Measurements from ENCODE around the gene MROH7. TPM values are rescaled to one million over a fixed set of nuclear protein-coding genes. Genes with fewer than 3 reads are reported as not detected.

Gene MROH7
- total and polyA plus RNA-seq, 2 of the 13 experiments (the other 11 are each of a cell fraction or from before 2014, with no cell fraction given), result 0.09 TPM

DNA sequence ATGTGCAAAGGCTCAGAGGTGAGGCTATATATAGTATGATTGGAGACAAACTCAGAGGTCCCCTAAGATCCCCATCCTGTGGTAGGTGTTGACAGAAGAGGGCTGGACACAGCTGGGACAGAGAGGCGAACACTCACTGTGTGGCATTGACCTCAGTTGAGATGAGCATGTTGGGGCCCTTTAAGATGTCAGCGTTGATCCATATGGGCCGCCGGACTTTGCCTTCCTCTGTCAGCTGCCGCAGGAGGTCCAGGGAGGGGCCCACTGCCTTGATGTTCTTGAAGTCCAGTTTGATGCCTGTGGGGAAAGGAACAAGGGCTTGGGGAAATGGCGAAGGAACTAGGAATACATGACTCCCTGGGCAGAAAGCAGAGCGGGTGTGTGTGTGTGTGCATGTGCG, 27.0 kb upstream of the MROH7 start:
- H3K27me3 ChIP-seq (ENCODE audit: control insufficient read depth in 1 of 2, insufficient read depth in 2 of 2, low read length in 2 of 2), result no peaks in the 10 kb centered on the region
- H3K4me3 ChIP-seq (replicated peaks in 1 of 3; ENCODE audit: insufficient read depth in 1 of 3, low read depth in 2 of 3, low read length in 3 of 3), result no peak overlapping the region
- H3K9ac ChIP-seq (ENCODE audit: insufficient read depth, low read depth, low read length), result no peak overlapping the region
- no TSS peak for BruUV-seq (replicated peaks)
- no peak for DNase-seq (ENCODE audit: low spot score)
- H3K36me3 ChIP-seq (replicated peaks in 1 of 2; ENCODE audit: control insufficient read depth in 1 of 2, insufficient read depth in 2 of 2, low read length in 2 of 2), result no peaks in the 10 kb centered on the region
- CTCF ChIA-PET (ENCODE audit: low intra/inter-chr PET ratio, low total read pairs), result no interaction called here
- peaks cover 19% of the 10 kb centered on the region for H3K4me1 ChIP-seq (ENCODE audit: insufficient read depth, low read length)
- no peak overlapping the region; the same call in 1 of the 2 replicates for H3K4me2 ChIP-seq (ENCODE audit: low read depth, low read length)
- intact Hi-C loops (cut with micrococcal nuclease; ENCODE audit: unreplicated experiment) (no loop called here), in situ Hi-C loops (cut with HindIII; ENCODE audit: extremely low pct_ligation_motif_present, low pct_unique_long_range_greater_than_20kb) (no loop called here)
- H2AFZ ChIP-seq (ENCODE audit: low read length), result no peak overlapping the region
- H3K9me3 ChIP-seq (ENCODE audit: low read length), result no peaks in the 10 kb centered on the region
- TF ChIP-seq, protein P1, sequence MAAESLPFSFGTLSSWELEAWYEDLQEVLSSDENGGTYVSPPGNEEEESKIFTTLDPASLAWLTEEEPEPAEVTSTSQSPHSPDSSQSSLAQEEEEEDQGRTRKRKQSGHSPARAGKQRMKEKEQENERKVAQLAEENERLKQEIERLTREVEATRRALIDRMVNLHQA (CRISPR knock-in tag; IDR thresholded peaks at IDR 0.05), result no peak
- TF ChIP-seq, protein P2, sequence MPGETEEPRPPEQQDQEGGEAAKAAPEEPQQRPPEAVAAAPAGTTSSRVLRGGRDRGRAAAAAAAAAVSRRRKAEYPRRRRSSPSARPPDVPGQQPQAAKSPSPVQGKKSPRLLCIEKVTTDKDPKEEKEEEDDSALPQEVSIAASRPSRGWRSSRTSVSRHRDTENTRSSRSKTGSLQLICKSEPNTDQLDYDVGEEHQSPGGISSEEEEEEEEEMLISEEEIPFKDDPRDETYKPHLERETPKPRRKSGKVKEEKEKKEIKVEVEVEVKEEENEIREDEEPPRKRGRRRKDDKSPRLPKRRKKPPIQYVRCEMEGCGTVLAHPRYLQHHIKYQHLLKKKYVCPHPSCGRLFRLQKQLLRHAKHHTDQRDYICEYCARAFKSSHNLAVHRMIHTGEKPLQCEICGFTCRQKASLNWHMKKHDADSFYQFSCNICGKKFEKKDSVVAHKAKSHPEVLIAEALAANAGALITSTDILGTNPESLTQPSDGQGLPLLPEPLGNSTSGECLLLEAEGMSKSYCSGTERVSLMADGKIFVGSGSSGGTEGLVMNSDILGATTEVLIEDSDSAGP (CRISPR knock-in tag; IDR thresholded peaks at IDR 0.05; ENCODE audit: borderline replicate concordance), result peak; percentile 77
- no peak overlapping the region for H3K27ac ChIP-seq (ENCODE audit: extremely low read length, insufficient read depth, low read length)
- H4K20me1 ChIP-seq (ENCODE audit: insufficient read depth, low read length), result no peaks in the 10 kb centered on the region
- no peak for FAIRE-seq
- peak; percentile 18; the same call in 2 of the 3 replicates for ATAC-seq
- no peaks in the 10 kb centered on the region for H3K79me2 ChIP-seq (ENCODE audit: insufficient read depth, low read length)
- POLR2A ChIA-PET, result no interaction called here
- WGBS (ENCODE audit: low lambda C conversion rate), result 38% methylated on average over 7 of the region's 8 CpGs

DNA sequence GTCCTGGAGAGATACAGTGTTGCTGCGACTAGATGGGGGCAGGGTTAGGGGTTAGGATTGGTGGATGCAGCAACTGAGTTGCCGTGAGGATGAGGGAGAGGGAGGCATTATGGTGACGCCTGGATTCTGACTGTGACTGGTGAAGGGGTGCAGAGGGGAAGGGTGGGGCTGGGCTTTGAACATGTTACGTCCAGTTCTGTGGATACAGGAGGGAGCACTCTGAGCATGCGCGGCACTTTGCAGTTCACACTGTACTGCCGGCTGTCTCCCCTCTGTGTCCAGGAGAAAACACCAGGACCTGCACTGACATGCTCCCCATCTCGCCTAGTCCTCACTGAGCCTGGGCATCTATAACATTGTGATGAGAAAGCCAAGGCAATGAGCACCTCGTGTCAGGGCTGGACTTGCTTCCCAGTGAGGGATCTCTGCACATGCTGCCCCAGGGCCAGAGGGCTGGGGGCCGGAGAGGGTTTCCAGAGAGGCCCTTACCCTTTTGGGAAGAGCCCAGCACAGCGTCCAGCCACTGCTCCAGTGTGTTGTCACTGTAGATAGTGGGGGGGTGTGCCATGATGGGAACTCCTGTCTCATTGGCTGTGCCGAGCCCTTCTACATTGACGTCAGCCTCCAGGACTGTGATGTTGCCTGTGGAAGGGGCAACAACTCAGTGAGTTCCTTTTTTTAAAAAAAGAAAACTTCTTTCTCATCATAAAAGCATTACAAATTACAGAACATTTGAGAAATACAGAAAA, 25.9 kb upstream of the MROH7 start:
- Histone ChIP-seq H3K27me3 (ENCODE audit: control insufficient read depth in 1 of 2, insufficient read depth in 2 of 2, low read length in 2 of 2) (no peaks in the 10 kb centered on the region), H3K9me3 (ENCODE audit: low read length) (no peaks in the 10 kb centered on the region), H3K4me1 (ENCODE audit: insufficient read depth, low read length) (peaks cover 19% of the 10 kb centered on the region), H3K4me3 (replicated peaks in 1 of 3; ENCODE audit: insufficient read depth in 1 of 3, low read depth in 2 of 3, low read length in 3 of 3) (no peak overlapping the region), H2AFZ (ENCODE audit: low read length) (no peak overlapping the region), H3K9ac (ENCODE audit: insufficient read depth, low read depth, low read length) (no peak overlapping the region), H3K36me3 (replicated peaks in 1 of 2; ENCODE audit: control insufficient read depth in 1 of 2, insufficient read depth in 2 of 2, low read length in 2 of 2) (no peaks in the 10 kb centered on the region), H3K4me2 (ENCODE audit: low read depth, low read length) (no peak overlapping the region), H3K79me2 (ENCODE audit: insufficient read depth, low read length) (no peaks in the 10 kb centered on the region), H4K20me1 (ENCODE audit: insufficient read depth, low read length) (no peaks in the 10 kb centered on the region), H3K27ac (ENCODE audit: extremely low read length, insufficient read depth, low read length) (no peak overlapping the region)
- DNase-seq (ENCODE audit: low spot score) (no peak), ATAC-seq (no peak), FAIRE-seq (no peak)
- ChIA-PET POLR2A (no interaction called here), CTCF (ENCODE audit: low intra/inter-chr PET ratio, low total read pairs) (no interaction called here)
- peak; percentile 8; the same call in 1 of the 2 replicates for TF ChIP-seq ZNF263 (CRISPR knock-in tag; IDR thresholded peaks at IDR 0.05)
- TF ChIP-seq ZFP37 (CRISPR knock-in tag; IDR thresholded peaks at IDR 0.05; ENCODE audit: borderline replicate concordance), result no peak
- BruUV-seq (replicated peaks), result no TSS peak
- in situ Hi-C loops (cut with HindIII; ENCODE audit: extremely low pct_ligation_motif_present, low pct_unique_long_range_greater_than_20kb) (no loop called here), intact Hi-C loops (cut with micrococcal nuclease; ENCODE audit: unreplicated experiment) (no loop called here)
- 82% methylated on average over 8 of the region's 13 CpGs for WGBS (ENCODE audit: low lambda C conversion rate)

Measured in HepG2 (cell line).